GM03348 (cell line): ENCODE measurements around the gene SLC14A1.
"Not testable (repeated sequence)": the region's sequence is repeated elsewhere in the genome, so short reads cannot be mapped to it uniquely, and the experiment has no call there.

Experiments
- DNase-seq: peaks from one replicate; pipeline ENCODE4 v3.0.0; 2012; ENCODE audit warnings: low spot score

The SLC14A1 gene

DNA sequence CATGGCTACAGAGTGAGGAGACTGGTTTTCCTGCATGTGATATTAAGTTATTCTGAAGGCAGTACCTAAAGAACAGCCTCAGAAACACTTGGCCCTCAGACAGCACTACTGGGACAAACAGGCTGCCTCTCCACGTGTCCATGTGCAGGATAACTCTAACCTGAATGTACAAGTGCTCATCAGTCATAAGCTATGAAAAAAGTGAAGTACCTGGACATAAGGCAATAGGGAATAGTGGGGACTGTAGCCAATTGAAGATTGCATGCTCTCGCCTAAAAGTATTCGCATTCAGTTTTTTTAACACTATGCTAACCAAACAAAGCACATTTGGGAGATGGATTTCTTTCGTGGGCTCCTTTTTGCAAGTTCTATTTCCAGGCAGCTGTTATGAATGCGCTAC, 33.0 kb downstream of the SLC14A1 start:
- DNase-seq, result no peak

DNA sequence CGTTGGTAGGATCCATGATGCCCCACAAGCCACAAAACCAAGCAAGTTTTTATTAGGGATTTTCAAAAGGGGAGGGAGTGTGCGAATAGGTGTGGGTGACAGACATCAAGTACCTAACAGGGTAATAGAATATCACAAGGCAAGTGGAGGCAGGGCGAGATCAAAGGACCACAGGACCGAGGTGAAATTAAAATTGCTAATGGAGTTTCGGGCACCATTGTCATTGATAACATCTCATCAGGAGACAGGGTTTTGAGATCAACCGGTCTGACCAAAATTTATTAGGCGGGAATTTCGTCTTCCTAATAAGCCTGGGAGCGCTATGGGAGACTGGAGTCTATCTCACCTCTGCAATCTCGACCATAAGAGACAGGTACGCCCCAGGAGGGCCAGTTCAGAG, 33.7 kb downstream of the SLC14A1 start:
- DNase-seq, result not testable (repeated sequence)

- DNase-seq, result no peak
These were observed 36.6 kb downstream of the SLC14A1 start for GRCh38 chr18:45760462-45761036.

DNA sequence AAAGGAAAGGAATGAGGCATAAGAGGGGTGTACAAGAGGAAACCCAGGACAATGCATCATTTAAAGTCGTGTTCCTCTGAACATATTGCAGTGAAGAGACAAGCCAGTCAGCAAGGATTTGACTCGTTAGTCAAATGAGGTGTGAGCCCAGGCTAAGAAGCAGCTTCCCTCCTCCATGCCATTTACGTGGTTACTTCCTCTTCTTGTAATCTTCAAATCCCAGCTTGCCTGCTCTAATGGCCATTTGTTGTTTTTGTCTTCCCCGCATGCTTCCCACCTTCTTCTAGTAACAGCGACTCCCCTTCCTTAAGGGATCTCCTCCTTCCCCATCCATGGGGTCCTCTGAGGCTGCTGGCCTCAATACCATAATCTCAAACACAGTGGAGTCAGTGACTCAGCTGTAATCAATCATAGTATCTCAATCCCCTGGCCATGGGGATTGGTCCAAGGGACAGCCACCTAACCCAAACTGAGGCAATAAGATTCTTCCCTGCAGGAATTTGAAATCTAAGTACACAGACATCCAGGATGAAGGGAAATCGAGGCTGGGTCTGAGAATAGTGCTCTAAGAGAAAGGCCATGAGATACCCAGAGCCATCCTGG, 37.6 kb downstream of the SLC14A1 start:
- DNase-seq, result no peak

DNA sequence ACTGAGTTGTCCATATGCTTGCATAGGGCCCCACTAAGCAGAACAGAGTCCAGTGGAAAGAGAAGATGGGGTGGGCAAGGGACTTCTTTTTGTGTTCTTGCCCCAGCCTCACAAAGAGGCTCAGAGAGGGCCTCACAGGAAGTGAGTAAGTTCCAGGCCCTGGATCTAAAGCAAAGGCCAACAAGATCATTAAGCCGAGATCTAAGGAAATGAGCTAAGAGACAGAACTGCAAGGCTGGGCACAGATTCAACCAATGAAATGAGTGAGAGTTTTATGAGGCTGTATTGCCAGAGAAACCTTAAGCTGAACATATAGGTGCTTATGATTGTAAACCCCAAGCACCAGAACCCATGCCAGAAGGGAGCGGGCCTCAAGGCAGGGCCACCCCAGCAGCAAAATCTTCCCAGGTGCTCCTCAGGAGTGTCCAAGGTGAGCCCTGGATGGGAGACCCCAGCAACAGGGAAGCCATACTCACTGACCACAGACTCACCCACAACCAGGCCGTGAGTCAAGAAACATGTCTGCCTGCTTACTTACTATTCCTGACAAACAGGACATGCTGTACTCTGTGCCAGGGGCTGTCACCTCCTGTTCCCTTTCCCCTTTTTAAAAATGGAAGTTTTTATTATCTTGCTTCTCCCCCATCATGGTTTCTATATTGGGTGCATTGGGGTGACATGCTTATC, 40.2 kb downstream of the SLC14A1 start:
- DNase-seq, result no peak

GRCh38 chr18:45765796-45766195, 41.8 kb downstream of the SLC14A1 start:
- DNase-seq, result no peak

DNA sequence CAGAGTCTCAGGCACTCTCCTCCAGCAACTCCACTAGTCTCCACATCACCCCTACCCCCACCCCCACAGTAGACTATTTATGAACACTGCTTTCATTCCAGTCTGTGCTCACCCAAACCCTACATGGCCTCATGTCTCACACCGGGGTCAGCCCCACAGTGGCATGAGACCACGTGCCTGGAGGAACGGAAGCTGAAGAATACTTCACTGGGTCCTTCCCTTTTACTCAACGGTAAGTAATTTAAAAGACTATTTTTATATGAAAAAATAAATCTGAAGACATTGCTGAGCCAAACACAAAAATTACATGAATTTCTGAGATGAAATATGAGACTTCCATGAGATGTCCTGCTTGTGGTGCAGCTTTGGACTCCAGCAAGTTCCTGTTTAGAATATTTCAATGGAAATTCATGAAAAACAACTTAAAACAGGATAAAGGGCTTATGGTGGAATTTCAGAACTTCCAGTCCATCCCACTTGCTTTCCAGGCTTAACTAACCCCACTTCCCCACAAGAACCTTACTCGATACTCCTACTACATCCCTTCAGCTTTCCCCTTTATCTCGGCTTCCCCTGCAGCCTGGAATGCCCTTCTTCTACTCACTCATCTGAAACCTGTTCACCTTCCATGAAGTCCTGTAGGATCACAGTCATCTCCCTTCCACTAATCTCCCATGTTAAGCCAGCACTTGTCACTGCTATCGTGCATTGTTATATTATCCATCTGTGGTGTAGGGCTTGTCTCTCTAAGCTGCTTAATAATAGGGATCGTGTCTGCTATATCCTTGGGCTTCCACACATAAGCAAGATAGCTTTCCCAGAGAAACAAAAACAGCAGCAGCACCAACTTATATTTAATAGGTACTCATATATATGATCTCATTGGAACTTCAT, 47.9 kb downstream of the SLC14A1 start:
- DNase-seq, result no peak

GRCh38 chr18:45774065-45774521, 50.1 kb downstream of the SLC14A1 start:
- peak; percentile 45 for DNase-seq

DNA sequence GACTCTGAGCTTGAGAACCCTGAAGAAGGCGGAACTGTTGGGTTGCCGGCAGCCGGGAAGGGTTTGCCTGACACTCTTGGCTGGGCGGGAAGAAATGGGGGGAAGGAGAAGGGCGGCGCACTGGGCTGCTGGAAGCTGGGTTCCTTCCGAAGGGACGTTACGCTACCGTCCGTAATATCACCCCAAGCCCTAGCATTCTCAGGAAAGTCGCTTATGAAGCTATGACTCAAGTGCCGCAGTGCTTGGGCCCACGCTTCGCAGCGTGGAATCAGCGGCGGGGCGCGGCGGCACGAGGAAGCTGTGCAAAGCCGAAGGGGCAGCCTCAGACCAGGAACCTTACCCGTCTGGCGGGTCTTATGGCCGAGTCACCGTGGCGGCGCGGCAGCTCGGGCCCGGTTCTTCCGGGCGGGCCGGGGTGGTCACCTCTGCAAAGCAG, 51.3 kb downstream of the SLC14A1 start:
- DNase-seq, result peak; percentile 78

DNA sequence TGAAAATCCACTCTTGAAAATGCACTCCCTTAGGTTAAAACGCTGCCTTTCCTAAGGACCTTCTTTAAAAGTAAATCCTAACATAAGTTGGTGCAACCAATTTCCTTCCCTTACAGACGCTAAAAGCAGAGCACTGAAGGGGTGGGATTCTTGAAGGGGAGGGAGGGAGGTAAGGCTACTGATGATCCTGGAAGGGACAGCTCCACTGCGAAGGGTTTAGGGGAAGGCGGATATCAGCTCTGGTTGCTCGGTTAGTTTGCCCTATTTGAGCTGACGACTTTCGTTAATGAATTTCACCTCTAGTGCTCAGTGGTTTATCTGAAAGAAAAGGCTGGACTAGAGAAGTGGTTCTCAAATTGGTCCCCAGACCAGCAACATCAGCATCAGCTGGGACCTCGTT, 51.8 kb downstream of the SLC14A1 start:
- no peak for DNase-seq

- DNase-seq, result peak; percentile 86
These were observed 53.4 kb downstream of the SLC14A1 start for GRCh38 chr18:45777393-45777792.

- DNase-seq, result no peak
These were observed 56.6 kb downstream of the SLC14A1 start for GRCh38 chr18:45780568-45780967.

- DNase-seq, result no peak
These were observed 58.7 kb downstream of the SLC14A1 start for GRCh38 chr18:45782662-45783061.

DNA sequence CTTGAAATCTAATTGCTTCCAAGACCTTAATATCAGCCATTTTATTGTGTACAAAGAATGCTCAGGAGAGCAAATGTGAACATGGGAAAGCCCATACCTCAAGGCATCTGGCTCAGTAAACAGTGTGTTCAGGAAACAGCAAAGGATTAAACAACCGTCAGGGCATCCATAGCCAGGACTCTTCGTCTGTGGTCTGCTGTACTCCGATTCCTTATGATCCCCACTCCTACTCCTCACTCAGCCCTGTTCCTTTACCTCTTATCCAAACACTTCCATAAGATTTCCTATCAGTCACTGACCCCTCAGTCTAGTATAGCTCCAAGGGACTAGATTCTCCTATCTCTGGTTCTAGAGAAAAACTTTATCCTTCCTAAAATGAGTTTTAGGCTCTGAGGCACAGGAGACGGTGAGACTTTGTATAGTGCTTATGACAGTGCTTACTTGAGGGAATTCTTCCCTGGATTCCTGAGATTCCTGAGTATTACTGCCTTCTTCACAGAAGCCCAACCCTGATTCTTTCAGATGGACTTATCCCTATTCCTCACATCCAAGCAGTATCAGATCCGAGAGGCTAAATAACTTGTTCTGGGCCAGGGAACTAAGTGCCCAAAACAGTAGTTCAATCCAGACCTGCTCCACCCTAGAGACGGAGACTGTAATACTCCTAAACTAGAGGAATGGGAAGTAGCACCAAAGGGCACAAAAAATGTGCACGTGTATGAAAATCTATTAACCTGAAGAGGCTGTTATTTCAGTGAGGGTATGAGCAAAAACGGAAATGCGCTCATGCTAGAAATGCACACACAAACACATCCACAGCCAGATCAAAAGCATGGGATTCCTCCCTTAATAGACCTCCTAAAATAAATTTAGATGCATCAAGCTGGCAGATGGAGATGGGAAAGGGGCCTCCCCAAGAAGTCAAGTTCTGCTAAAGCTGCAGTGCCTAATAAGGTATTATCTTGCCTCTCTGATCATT, 59.4 kb downstream of the SLC14A1 start:
- peak; percentile 80 for DNase-seq

DNA sequence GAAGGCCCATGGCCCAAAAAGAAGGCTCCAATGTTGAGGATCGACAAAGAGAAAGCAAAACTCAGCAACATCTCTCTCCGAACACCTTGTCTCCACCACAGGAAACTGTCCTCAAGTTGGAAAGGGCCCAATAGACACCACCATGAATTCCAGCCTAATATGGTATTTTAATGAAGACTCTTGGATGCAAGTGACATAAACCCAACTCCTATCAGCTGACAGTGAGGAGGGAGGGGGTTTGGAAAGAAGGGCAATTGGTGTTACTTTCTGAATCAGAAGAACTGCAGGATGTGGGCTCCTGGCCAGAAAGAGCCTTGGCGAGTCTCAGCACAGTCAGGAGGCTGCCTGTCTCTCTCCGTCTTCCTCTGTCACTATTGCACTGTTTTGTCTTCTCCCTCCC, 61.2 kb downstream of the SLC14A1 start:
- no peak for DNase-seq

DNA sequence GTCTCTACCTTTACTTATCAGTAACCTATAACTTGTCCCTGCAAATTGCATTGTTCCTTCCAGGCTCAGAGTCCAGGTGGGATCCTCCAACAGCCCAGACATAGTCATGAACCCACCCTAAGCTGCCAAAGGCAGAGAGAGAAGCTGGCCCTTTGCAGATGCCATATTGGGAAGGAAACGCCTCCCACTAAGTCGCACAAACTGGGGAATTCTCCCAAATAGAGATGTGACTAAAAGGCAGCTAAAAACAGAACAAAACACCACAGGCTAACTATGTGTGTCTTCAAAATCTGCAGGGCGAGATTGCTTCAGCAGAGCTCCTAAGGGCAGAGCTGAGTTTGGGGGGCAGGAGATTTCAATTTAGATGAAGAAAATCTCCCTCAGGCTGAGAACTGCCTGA, 63.0 kb downstream of the SLC14A1 start:
- DNase-seq, result no peak

DNA sequence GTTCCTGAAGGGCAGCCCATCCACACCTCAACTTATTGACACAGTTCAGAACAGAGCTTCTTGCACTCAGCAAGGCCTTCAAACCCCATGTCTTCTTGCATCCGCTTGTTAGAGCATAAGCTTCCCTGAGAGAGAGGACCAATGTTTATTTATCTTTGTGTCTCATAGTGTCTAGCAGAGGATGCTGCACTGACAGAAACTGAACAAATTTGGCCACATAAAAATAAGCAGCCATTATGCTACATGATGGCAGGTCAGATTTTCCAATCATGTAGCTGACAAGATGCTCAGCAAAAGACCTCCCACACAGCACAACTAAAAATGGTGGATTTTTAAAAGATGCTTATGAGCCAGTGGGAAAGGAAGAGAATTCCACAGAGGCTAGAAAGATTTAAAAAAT, 63.4 kb downstream of the SLC14A1 start:
- no peak for DNase-seq

DNA sequence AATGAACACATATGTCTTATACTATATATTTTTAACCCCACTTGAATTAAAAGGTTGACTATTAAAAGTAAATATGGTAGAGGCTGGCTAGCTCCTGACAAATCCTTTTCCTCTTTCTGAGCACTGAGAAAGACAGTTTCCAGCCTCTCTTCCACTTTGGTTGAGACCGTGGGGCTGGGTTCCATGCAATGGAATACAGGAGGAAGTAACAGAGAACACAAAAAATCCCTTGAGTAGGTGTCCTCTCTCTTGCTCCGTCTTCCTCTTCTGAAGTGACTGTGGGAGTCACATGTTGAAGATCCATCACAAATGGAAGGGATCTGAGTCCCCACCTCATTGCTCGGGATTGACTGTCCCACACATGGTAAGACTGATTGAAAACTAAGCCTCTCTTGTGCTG, 64.9 kb downstream of the SLC14A1 start:
- no peak for DNase-seq

GRCh38 chr18:45792506-45793263, 68.7 kb downstream of the SLC14A1 start:
- no peak for DNase-seq

DNA sequence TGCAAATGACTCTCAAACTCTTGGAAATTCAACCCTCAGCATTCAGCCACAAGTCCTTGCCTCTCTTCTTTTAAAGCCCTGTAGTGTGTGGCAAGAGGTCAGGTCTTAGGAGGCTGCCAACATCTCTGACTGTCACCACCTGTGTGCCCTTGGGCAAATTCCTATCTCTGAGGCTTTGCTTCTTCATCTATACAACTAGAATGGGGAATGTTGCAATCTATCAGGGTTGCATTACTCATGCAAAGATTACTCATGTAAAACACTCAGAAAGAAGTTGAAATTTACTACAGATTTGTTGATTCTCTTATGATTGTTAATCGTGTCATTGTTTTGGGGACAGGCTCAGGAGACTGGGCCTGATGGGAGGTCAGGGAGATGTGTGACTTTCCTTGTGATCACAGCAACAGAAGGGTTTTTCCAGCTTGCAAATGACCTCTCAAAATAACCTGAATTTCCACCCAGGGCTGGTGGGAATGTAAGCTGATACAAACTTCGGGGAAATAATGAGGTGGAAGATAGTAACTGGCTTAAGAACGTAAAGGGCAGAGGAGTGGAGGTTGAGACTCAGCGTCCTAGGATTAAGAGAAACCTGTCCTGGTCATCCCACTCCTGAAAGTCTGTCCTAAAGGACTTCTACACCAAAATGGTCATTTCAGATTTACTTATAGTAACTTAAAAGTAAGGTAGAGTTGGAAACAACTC, 69.4 kb downstream of the SLC14A1 start:
- DNase-seq, result peak; percentile 75
